ENCODE measurements around the gene SKAP1.

DNA sequence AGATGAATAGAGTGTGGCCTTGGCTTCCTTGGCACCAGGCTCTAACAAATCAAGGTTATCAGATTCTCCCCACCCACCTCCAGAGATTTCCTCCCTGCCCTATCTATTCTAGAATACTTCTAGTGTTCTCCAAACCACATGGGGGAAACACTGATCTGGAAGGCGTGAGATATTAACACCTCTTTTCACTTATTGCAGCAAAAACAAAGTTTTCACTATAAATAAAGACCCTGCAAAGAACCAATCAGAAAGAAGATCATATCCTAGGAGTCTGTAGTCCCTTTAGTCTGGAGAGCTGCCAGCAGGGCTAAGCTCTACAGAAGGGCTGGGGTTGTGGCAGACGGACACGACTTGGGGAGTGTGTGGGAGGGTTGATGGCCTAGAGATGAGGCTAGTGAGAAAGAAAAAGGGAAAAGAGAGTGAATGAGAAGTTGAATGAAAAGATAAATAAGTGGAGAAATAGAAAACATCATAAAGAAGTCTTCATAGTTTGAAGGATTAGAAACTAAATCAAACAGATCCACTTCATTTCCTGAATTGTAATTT is 8.6 kb upstream of the SKAP1 start:
- TF ChIP-seq EP300 (IDR thresholded peaks at IDR 0.05), result no peak
- TF ChIP-seq, protein P1, sequence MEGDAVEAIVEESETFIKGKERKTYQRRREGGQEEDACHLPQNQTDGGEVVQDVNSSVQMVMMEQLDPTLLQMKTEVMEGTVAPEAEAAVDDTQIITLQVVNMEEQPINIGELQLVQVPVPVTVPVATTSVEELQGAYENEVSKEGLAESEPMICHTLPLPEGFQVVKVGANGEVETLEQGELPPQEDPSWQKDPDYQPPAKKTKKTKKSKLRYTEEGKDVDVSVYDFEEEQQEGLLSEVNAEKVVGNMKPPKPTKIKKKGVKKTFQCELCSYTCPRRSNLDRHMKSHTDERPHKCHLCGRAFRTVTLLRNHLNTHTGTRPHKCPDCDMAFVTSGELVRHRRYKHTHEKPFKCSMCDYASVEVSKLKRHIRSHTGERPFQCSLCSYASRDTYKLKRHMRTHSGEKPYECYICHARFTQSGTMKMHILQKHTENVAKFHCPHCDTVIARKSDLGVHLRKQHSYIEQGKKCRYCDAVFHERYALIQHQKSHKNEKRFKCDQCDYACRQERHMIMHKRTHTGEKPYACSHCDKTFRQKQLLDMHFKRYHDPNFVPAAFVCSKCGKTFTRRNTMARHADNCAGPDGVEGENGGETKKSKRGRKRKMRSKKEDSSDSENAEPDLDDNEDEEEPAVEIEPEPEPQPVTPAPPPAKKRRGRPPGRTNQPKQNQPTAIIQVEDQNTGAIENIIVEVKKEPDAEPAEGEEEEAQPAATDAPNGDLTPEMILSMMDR (IDR thresholded peaks at IDR 0.05), result no peak

Data from stomach (tissue), 4 donors.